Common myeloid progenitor, CD34-positive (primary cell): Measurements from ENCODE around the gene ACTL9.

Experiments used
- CTCF ChIA-PET: fragments of 350-600 bp; sonication (Branson Sonifier 250); formaldehyde crosslinking; loops from one replicate; lab custom pipeline; 2021; ENCODE audit warnings: antibody characterized with exemption; lab: Charles Lee
- POLR2A ChIA-PET: fragments of 350-600 bp; sonication (Branson Sonifier 250); formaldehyde crosslinking; loops from one replicate; lab custom pipeline; 2021; ENCODE audit warnings: antibody characterized with exemption; lab: Charles Lee
- DNase-seq, 3 donors: peaks; one replicate each; pipeline versions ENCODE4 v3.0.0 to v3.0.0-alpha.2; 2013
- H3K27ac ChIP-seq, 2 experiments: 1 replicate in 1 of 2; 2 replicates in 1 of 2; pipeline ENCODE4 v1.7.0; 2013; ENCODE audit warnings: inconsistent platforms in 2 of 2, low read length in 2 of 2, mild to moderate bottlenecking in 2 of 2, low read depth in 1 of 2, moderate library complexity in 1 of 2; ENCODE audit not compliant: severe bottlenecking in 2 of 2, insufficient read depth in 1 of 2, poor library complexity in 1 of 2
- H3K27me3 ChIP-seq, 5 experiments: replicated peaks in 2 of 5; 1 replicate in 3 of 5; 2 replicates in 2 of 5; pipeline versions ENCODE4 v1.6.1 to v1.7.0; 2013; ENCODE audit warnings: low read length in 4 of 5, mild to moderate bottlenecking in 2 of 5, moderate library complexity in 2 of 5, inconsistent platforms in 1 of 5; ENCODE audit not compliant: insufficient read depth in 5 of 5, control insufficient read depth in 4 of 5
- H3K36me3 ChIP-seq, 4 experiments: 1 replicate in 2 of 4; 2 replicates in 2 of 4; pipeline versions ENCODE4 v1.6.1 to v1.7.0; 2013; ENCODE audit warnings: low read length in 3 of 4, control low read depth in 1 of 4, mild to moderate bottlenecking in 1 of 4; ENCODE audit not compliant: control insufficient read depth in 4 of 4, insufficient read depth in 4 of 4
- H3K4me1 ChIP-seq, 4 experiments: 1 replicate in 3 of 4; 2 replicates in 1 of 4; pipeline versions ENCODE4 v1.6.1 to v1.7.1; 2013; ENCODE audit warnings: low read length in 3 of 4, mild to moderate bottlenecking in 3 of 4, control low read depth in 1 of 4, inconsistent platforms in 1 of 4, moderate library complexity in 1 of 4; ENCODE audit not compliant: control insufficient read depth in 4 of 4, insufficient read depth in 4 of 4; ENCODE audit errors: control extremely low read depth in 1 of 4
- H3K4me3 ChIP-seq, 7 experiments: 1 replicate in 4 of 7; 2 replicates in 3 of 7; pipeline versions ENCODE4 v1.5.1 to v1.7.0; 2013; ENCODE audit warnings: mild to moderate bottlenecking in 7 of 7, low read length in 6 of 7, moderate library complexity in 6 of 7, inconsistent platforms in 2 of 7, low read depth in 2 of 7, control low read depth in 1 of 7; ENCODE audit not compliant: insufficient read depth in 4 of 7, control insufficient read depth in 1 of 7; ENCODE audit errors: extremely low read depth in 1 of 7
- H3K9me3 ChIP-seq, 5 experiments: 1 replicate in 4 of 5; 2 replicates in 1 of 5; pipeline versions ENCODE4 v1.6.1 to v1.7.1; 2013; ENCODE audit warnings: low read length in 4 of 5, mild to moderate bottlenecking in 2 of 5, inconsistent platforms in 1 of 5, low read depth in 1 of 5, moderate library complexity in 1 of 5; ENCODE audit not compliant: control insufficient read depth in 4 of 5, insufficient read depth in 2 of 5; ENCODE audit errors: control extremely low read depth in 1 of 5
- whole genome bisulfite sequencing: methylation state at CpG from one replicate; pipeline ENCODE4 v1.1.5; 2013; ENCODE audit not compliant: insufficient coverage; 5-methylcytosine and 5-hydroxymethylcytosine counted together

ACTL9 gene

DNA sequence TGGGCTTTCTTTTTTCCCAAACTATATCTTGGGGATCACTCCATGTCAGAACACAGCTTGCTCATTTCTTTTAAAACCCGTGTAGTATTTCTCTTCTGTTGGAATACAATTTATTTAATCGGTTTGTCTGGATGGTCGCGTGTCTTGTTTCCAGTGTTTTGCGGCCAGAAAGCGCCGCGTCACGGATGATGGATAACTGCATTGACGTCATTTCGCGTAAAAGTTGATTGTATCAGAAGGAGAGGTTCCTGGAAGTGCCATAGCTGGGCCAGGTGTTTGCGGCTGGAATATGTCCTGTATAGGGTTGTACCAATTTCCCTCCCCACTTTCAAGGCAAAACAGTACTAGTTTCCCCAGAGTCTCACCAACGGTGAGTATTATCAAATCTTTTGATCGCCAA, 9.7 kb downstream of the ACTL9 start:
- Histone ChIP-seq H3K4me3 (no peak overlapping the region), H3K27ac (no peak overlapping the region), H3K36me3 (no peaks in the 10 kb centered on the region), H3K9me3 (no peaks in the 10 kb centered on the region), H3K27me3 (peaks cover 0 to 2% (median 0%) of the 10 kb centered on the region in 5 experiments), H3K4me1 (peaks cover 0 to 23% (median 1%) of the 10 kb centered on the region in 4 experiments)
- CTCF ChIA-PET: interaction anchor here (0.9 to 7.6 kb wide), 3 partner anchors 15 to 32 kb away, joined by 4 to 117 read pairs (median 5); no protein-coding TSS in a partner anchor
- WGBS: 91% methylated on average over 9 of the region's 15 CpGs
- DNase-seq: no peak
- POLR2A ChIA-PET: no interaction called here

- Histone ChIP-seq H3K27ac (no peak overlapping the region), H3K27me3 (peaks cover 0 to 2% (median 0%) of the 10 kb centered on the region in 5 experiments), H3K4me3 (no peak overlapping the region), H3K4me1 (peaks cover 0 to 21% (median 1%) of the 10 kb centered on the region in 4 experiments), H3K9me3 (no peaks in the 10 kb centered on the region), H3K36me3 (no peaks in the 10 kb centered on the region)
- ChIA-PET CTCF (no interaction called here), POLR2A (no interaction called here)
- WGBS: 100% methylated on average over 1 of the region's 5 CpGs
- DNase-seq: no peak
Measured at GRCh38 chr19:8686549-8686948, 12.0 kb downstream of the ACTL9 start.

- Histone ChIP-seq H3K4me3 (no peak overlapping the region), H3K4me1 (peaks cover 0 to 21% (median 2%) of the 10 kb centered on the region in 4 experiments), H3K36me3 (no peaks in the 10 kb centered on the region), H3K27ac (no peak overlapping the region), H3K27me3 (peaks cover 0 to 2% (median 0%) of the 10 kb centered on the region in 5 experiments), H3K9me3 (peaks cover 0 to 7% (median 4%) of the 10 kb centered on the region in 5 experiments)
- CTCF ChIA-PET: interaction anchor here (1.0 to 1.7 kb wide), 4 partner anchors 9 to 43 kb away, joined by 3 to 9 read pairs (median 4); no protein-coding TSS in a partner anchor
- 87% methylated on average over 12 of the region's 21 CpGs for WGBS
- POLR2A ChIA-PET: no interaction called here
- peak in 2 of 3 donors; percentile 44 to 57 for DNase-seq
Measured at GRCh38 chr19:8684001-8684902, 14.3 kb downstream of the ACTL9 start.

- POLR2A ChIA-PET: no interaction called here
- Histone ChIP-seq H3K4me3 (no peak overlapping the region), H3K36me3 (no peaks in the 10 kb centered on the region), H3K27ac (no peak overlapping the region), H3K27me3 (no peaks in the 10 kb centered on the region), H3K4me1 (peaks cover 0 to 21% (median 2%) of the 10 kb centered on the region in 4 experiments), H3K9me3 (peaks cover 0 to 7% (median 4%) of the 10 kb centered on the region in 5 experiments)
- no peak for DNase-seq
- CTCF ChIA-PET: interaction anchor here (1.6 kb wide), 1 partner anchor 41 kb away, joined by 3 read pairs; no protein-coding TSS in a partner anchor
- WGBS: no CpG with 5 or more reads among the region's 1 CpG
Measured at GRCh38 chr19:8682931-8683330, 15.7 kb downstream of the ACTL9 start.

DNA sequence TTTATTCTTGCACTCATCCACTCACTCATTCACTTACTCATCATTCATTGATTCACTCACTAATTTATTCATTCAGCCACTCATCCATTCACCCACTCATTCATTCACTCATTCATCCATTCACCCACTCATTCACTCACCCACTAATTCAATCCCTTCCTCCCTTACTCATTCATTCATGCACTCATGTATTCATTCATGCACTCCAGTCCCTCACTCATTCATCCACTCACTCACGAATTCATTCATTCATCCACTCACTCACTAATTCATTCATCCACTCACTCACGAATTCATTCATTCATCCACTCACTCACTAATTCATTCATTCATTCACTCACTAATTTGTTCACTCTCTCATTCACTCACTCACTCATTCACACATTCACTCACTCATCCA, 16.1 kb downstream of the ACTL9 start:
- POLR2A ChIA-PET: no interaction called here
- Histone ChIP-seq H3K27ac (no peak overlapping the region), H3K27me3 (no peaks in the 10 kb centered on the region), H3K4me1 (peaks cover 0 to 21% (median 2%) of the 10 kb centered on the region in 4 experiments), H3K36me3 (no peaks in the 10 kb centered on the region), H3K9me3 (peaks cover 0 to 7% (median 4%) of the 10 kb centered on the region in 5 experiments), H3K4me3 (no peak overlapping the region)
- 82% methylated on average over 2 of the region's 2 CpGs for WGBS
- CTCF ChIA-PET: interaction anchor here (1.6 kb wide), 1 partner anchor 41 kb away, joined by 3 read pairs; no protein-coding TSS in a partner anchor
- DNase-seq: no peak

DNA sequence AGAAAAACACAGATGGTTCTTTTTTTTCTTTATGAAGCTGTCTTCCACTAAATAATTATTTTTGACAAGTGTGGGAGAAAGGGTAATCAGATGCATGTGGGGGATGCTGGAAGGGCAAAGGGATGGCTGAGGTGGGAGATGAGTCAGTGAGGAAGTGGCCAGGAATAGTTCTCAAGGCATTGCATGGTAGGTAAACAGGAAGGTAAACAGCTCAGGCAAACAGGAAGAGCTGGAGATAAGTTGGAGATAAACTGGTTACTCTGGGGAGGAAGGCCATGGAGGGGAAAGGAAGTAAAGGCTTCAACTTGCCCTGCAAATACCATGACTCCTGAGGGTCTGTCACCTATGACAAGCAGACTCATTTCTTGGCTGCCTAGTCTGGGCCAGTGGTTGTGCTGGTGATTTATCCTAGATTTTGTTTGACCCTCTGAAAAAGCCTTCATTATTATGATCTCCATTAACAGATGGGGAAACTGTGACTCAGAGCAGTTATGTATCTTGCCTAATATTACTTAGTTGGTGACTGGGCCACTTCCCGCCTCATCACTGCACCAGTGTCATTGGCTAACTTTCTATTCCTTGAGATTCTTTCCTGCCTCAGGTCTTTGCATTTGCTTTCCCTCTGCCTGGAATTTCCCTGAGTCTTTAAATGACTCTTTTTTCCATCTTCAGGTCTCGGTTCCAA, 17.1 kb downstream of the ACTL9 start:
- H3K4me3 ChIP-seq: no peak overlapping the region
- H3K9me3 ChIP-seq: peaks cover 0 to 7% (median 4%) of the 10 kb centered on the region in 5 experiments
- no peak for DNase-seq
- WGBS: 90% methylated on average over 1 of the region's 2 CpGs
- H3K27ac ChIP-seq: no peak overlapping the region
- peaks cover 0 to 4% (median 0%) of the 10 kb centered on the region in 5 experiments for H3K27me3 ChIP-seq
- ChIA-PET CTCF (interaction anchor here (1.6 kb wide), 1 partner anchor 28 kb away, joined by 5 read pairs; no protein-coding TSS in a partner anchor), POLR2A (no interaction called here)
- peaks cover 0 to 21% (median 2%) of the 10 kb centered on the region in 4 experiments for H3K4me1 ChIP-seq
- H3K36me3 ChIP-seq: no peaks in the 10 kb centered on the region
